LNCaP clone FGC (cell line): ENCODE data around the gene LOXHD1.

Source experiments
- DNase-seq: peaks from one replicate; pipeline ENCODE4 v3.0.0-alpha.2; 2011; ENCODE audit warnings: low read depth
- H3K4me3 ChIP-seq: 2 replicates; pipeline ENCODE4 v1.5.1; 2011; ENCODE audit warnings: mild to moderate bottlenecking, low read depth, low read length, control low read depth
- TF ChIP-seq, protein P1 (sequence below): IDR thresholded peaks from 2 replicates; pipeline ENCODE4 v1.5.1; 2012; ENCODE audit warnings: mild to moderate bottlenecking; ENCODE audit not compliant: control insufficient read depth, insufficient read depth; ENCODE audit errors: extremely low read depth

LOXHD1 gene

DNA sequence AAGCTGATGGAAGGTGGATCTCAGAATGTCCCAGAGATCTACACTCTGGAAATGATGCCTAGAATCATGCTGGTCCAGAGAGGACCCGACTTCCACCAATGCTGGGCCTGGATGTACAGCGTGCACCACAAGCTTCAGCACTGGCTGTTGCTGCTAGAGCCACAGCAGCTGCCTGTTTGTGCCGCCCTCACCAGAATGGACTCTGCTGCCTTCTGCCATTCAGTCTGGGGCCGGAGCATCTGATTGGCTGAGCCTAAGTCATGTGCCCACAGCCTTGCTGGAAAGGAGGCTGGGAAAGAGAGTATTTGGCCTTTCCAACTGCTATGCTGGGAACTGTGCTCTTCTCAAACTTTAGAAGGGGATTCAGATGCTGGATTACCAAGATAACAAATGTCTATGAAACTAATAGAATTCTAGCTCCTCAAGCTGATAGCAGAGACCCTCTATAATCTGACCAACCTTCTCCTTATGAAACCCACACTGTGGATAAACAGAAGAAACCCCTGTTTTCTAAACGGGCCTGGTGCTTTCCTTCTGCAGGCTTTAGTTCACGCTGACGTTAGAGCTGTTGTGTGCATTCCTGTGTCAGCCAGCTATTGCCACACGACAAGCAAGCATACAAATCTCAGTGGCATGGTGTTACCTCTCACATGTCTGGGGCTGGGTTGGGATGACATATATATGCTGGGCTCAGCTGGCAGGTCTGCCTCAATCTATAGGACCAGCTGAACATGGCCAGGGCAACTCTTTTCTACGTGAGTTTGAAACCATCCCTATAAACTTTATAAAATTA, 4.1 kb upstream of the LOXHD1 start:
- H3K4me3 ChIP-seq = no peak overlapping the region
- TF ChIP-seq, protein P1, sequence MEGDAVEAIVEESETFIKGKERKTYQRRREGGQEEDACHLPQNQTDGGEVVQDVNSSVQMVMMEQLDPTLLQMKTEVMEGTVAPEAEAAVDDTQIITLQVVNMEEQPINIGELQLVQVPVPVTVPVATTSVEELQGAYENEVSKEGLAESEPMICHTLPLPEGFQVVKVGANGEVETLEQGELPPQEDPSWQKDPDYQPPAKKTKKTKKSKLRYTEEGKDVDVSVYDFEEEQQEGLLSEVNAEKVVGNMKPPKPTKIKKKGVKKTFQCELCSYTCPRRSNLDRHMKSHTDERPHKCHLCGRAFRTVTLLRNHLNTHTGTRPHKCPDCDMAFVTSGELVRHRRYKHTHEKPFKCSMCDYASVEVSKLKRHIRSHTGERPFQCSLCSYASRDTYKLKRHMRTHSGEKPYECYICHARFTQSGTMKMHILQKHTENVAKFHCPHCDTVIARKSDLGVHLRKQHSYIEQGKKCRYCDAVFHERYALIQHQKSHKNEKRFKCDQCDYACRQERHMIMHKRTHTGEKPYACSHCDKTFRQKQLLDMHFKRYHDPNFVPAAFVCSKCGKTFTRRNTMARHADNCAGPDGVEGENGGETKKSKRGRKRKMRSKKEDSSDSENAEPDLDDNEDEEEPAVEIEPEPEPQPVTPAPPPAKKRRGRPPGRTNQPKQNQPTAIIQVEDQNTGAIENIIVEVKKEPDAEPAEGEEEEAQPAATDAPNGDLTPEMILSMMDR = no peak
- no peak for DNase-seq

DNA sequence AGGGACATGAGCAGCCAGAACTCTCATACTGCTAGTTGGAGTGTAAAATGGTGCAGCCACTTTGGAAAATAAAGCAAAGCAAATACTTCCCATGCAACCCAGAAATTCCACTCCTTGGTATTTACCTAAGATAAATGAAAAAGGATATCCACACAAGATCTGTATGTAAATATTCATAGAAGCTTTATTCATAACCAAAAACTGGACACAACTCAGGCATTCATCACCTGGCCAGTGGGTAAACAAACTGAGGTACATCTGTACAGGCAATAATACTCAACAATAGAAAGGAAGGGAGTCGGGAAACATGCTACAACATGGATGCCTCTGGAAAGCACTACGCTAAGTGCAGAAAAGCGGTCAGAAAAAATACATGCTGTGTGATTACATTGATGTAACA, 2.5 kb upstream of the LOXHD1 start:
- DNase-seq = peak; percentile 53

DNA sequence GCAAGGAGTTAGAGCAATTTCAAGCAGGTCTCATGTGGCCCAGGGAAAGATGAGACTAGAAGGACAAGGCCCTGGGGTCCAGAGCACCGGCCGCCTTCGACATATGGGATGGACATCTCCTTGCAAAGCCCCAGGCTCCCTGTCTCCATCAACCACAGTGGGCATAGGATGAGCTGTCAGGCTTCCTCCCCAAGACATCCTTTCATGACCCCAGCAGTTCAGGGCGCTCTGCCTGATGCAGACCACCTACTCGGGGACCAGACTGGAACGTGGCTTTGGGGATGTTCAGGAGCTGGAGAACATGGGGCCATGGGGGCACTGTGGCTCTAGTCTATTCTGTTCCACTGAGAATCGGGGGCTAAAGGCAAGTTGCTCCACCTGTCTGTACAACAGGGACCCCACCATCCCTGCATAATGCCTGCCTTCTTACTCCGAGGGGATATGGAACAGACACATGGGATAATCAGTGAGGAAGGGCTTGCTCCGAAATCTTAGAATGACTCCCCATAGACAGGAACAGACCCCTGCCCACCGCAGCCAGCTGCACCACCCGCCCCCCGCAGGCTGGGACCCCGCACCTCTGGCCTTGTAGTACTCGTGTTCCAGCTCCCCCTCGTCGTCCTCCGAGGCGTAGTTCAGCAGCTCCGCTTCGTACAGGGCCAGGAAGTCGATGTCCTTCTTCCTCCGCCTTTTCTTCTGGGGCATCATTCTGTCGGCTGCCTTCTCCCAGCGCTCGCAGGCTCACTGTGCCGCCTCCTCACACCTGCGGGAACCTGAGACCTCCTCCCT, 500 bp downstream of the LOXHD1 start:
- H3K4me3 ChIP-seq = no peak overlapping the region
- no peak for DNase-seq
- TF ChIP-seq, protein P1 = no peak

More for the DNA sequence above, 2.5 kb upstream of the LOXHD1 start:
- TF ChIP-seq, protein P1 = no peak
- H3K4me3 ChIP-seq = no peak overlapping the region

DNA sequence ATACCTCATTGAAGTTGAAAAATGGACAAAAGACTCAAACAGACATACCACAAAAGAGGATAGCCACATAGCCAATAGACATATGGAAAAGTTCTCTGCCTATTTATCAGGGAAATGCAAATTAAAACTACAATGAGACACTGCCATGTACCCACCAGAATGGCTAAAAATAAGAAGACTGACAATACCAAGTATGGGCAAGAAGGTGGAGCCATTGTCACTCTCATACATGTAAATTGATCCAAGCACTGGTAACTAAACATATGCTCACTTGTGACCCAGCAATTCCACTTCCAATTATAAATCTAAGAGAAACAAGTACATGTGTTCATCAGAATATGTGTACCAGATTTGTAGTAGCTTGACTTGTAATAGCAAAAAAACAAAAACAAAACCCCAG, 4.6 kb downstream of the LOXHD1 start:
- TF ChIP-seq, protein P1 = no peak; the same call in 1 of the 2 replicates
- no peak for DNase-seq
- H3K4me3 ChIP-seq = no peak overlapping the region

DNA sequence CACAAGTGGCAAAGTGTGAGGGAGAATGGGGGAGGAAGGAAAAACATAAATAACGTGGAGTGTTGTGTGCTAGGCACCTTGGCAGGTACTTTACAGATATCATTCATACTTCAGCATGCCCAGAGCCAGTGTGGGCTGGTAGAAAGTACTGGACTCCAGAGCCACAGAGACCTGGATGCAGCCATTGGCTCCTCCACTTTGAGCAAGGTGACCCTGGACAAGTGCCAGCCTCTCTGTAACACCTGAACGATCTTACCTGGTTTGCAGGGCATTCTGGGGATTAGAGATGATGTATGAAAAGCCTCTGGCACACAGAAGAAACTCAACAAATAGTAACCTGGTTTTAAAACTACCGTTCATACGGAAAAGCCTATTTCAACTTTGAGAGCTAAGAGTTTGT, 6.3 kb downstream of the LOXHD1 start:
- TF ChIP-seq, protein P1 = no peak
- no peak overlapping the region for H3K4me3 ChIP-seq
- DNase-seq = no peak

DNA sequence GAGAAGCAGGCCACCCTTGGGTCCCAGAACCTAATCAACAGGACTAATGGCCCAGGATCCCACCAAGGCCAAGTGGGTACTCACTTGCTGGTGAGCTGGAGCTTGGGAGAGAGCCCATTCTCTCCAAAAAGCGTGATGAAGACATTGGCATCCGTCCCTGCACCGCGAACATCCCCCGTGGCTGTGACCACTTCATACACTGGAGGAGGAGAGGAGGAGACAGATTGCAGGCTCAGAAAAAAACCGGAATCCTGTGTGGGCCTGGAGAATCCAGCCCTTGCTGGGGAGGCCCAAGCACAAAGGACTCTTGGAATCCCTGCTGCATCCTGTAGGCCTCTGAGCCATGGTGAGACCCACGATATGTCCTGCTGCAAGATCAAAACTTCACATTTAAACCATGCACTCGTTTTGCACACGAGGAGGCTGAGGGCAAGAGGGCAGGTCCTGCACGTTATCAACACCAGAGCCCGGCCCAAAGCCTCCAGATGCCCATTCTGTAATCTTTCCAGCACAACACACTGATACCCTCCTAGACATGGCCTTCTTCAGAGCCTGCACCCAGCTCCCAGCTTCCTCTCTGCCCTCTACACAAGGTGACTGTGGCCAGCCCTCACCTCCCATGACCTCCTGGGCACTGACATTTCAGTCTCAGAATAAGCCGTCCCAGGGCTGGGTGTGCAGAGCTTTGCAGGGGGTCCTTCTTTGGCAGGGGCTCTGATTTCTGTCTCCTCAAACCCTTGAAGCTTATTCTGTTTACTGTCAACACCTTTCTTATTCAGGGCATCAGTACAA, 7.8 kb downstream of the LOXHD1 start:
- no peak for DNase-seq
- no peak overlapping the region for H3K4me3 ChIP-seq
- TF ChIP-seq, protein P1 = no peak
